IMR-90 (cell line): Measurements from ENCODE around the gene GNL2. TPM values are rescaled to one million over a fixed set of nuclear protein-coding genes. Genes with fewer than 3 reads are reported as not detected.

ENCODE experiments used
- ATAC-seq: fragments of 200-7000 bp; cut with Tn5 transposase; 2 replicates; pipeline ENCODE4 v1.9.1; 2020; ENCODE audit warnings: low read depth, mild to moderate bottlenecking, moderate library complexity
- BruUV-seq: library from RNA; stranded (reverse); fragments of 400-500 nt; replicated peaks from 2 replicates; lab custom pipeline; 2021; lab: Mats Ljungman, UMichigan
- CTCF ChIA-PET: fragments of 300-600 bp; formaldehyde crosslinking; extraction: SDS; loops from one replicate; lab custom pipeline; 2021; ENCODE audit warnings: antibody characterized with exemption; lab: Yijun Ruan, JAX
- POLR2A ChIA-PET: fragments of 300-600 bp; sonication (Branson Sonifier 250); formaldehyde crosslinking; loops from one replicate; lab custom pipeline; 2022; ENCODE audit warnings: antibody characterized with exemption; ENCODE audit not compliant: unreplicated experiment; lab: Charles Lee
- DNase-seq: peaks from one replicate; pipeline ENCODE4 v3.0.0; 2013
- H2AFZ ChIP-seq: replicated peaks from 2 replicates; pipeline ENCODE3; 2013; ENCODE audit warnings: low read length, mild to moderate bottlenecking; ENCODE audit not compliant: poor library complexity
- H2AK5ac ChIP-seq: 2 replicates; pipeline ENCODE4 v1.6.1; 2013; ENCODE audit warnings: low read depth, low read length, inconsistent platforms
- H2AK9ac ChIP-seq: replicated peaks from 2 replicates; pipeline ENCODE3; 2013; ENCODE audit warnings: mild to moderate bottlenecking, low read depth, low read length, moderate library complexity; ENCODE audit not compliant: poor library complexity
- H2BK120ac ChIP-seq: 2 replicates; pipeline ENCODE4 v1.6.1; 2013; ENCODE audit warnings: low read depth, low read length, inconsistent platforms
- H2BK15ac ChIP-seq: 3 replicates; pipeline ENCODE4 v1.6.1; 2013; ENCODE audit warnings: low read depth, low read length, inconsistent platforms
- H2BK20ac ChIP-seq: 2 replicates; pipeline ENCODE4 v1.6.1; 2013; ENCODE audit warnings: low read depth, mild to moderate bottlenecking, inconsistent platforms, low read length, moderate library complexity
- H2BK5ac ChIP-seq: 2 replicates; pipeline ENCODE4 v1.6.1; 2013; ENCODE audit warnings: mild to moderate bottlenecking, low read depth, low read length, inconsistent platforms; ENCODE audit not compliant: poor library complexity, severe bottlenecking
- H3K14ac ChIP-seq: replicated peaks from 2 replicates; pipeline ENCODE4 v1.6.1; 2013; ENCODE audit warnings: low read depth, low read length, inconsistent platforms
- H3K18ac ChIP-seq: 2 replicates; pipeline ENCODE4 v1.6.1; 2013; ENCODE audit warnings: low read depth, low read length, control low read depth
- H3K23ac ChIP-seq: 2 replicates; pipeline ENCODE4 v1.6.1; 2013; ENCODE audit warnings: low read depth, low read length, inconsistent platforms
- H3K27ac ChIP-seq: 2 replicates; pipeline ENCODE4 v1.5.1; 2013; ENCODE audit warnings: mild to moderate bottlenecking, control low read depth, low read length; ENCODE audit not compliant: insufficient read depth
- H3K27me3 ChIP-seq: 2 replicates; pipeline ENCODE4 v1.6.1; 2013; ENCODE audit warnings: low read length; ENCODE audit not compliant: control insufficient read depth, insufficient read depth
- H3K36me3 ChIP-seq: 2 replicates; pipeline ENCODE4 v1.6.1; 2013; ENCODE audit warnings: low read length, mixed read lengths; ENCODE audit not compliant: control insufficient read depth, insufficient read depth
- H3K4ac ChIP-seq: 2 replicates; pipeline ENCODE4 v1.6.1; 2013; ENCODE audit warnings: low read depth, low read length, inconsistent platforms
- H3K4me1 ChIP-seq: 2 replicates; pipeline ENCODE4 v1.6.1; 2013; ENCODE audit warnings: low read length, mixed read lengths; ENCODE audit not compliant: control insufficient read depth, insufficient read depth
- H3K4me2 ChIP-seq: 2 replicates; pipeline ENCODE4 v1.6.1; 2013; ENCODE audit warnings: low read depth, mild to moderate bottlenecking, control low read depth, low read length, moderate library complexity
- H3K4me3 ChIP-seq: 2 replicates; pipeline ENCODE4 v1.5.1; 2013; ENCODE audit warnings: low read depth, mild to moderate bottlenecking, control low read depth, low read length, moderate library complexity; ENCODE audit not compliant: insufficient read depth
- H3K56ac ChIP-seq: 2 replicates; pipeline ENCODE4 v1.6.1; 2013; ENCODE audit warnings: low read length, inconsistent platforms; ENCODE audit not compliant: insufficient read depth; ENCODE audit errors: extremely low read depth
- H3K79me1 ChIP-seq, 2 experiments: 2 replicates each; pipeline ENCODE4 v1.6.1; 2013; ENCODE audit warnings: low read length in 2 of 2, inconsistent platforms in 1 of 2, low read depth in 1 of 2
- H3K9ac ChIP-seq: 2 replicates; pipeline ENCODE4 v1.6.1; 2013; ENCODE audit warnings: low read depth, low read length, control low read depth
- H3K9me1 ChIP-seq: 2 replicates; pipeline ENCODE4 v1.6.1; 2013; ENCODE audit warnings: low read length, inconsistent platforms; ENCODE audit not compliant: insufficient read depth
- H3K9me3 ChIP-seq: 2 replicates; pipeline ENCODE4 v1.6.1; 2013; ENCODE audit warnings: low read length; ENCODE audit not compliant: control insufficient read depth, insufficient read depth
- H4K20me1 ChIP-seq: 2 replicates; pipeline ENCODE4 v1.6.1; 2013; ENCODE audit warnings: low read length, inconsistent platforms; ENCODE audit not compliant: insufficient read depth
- H4K5ac ChIP-seq: 2 replicates; pipeline ENCODE4 v1.6.1; 2013; ENCODE audit warnings: mild to moderate bottlenecking, low read depth, low read length, control low read depth
- H4K8ac ChIP-seq, 2 experiments: 2 replicates each; pipeline ENCODE4 v1.6.1; 2013; ENCODE audit warnings: low read depth in 2 of 2, low read length in 2 of 2, control low read depth in 1 of 2, inconsistent platforms in 1 of 2
- H4K91ac ChIP-seq: 2 replicates; pipeline ENCODE4 v1.6.1; 2013; ENCODE audit warnings: low read depth, low read length, inconsistent platforms; ENCODE audit not compliant: insufficient read depth
- CHD1 ChIP-seq: IDR thresholded peaks from 2 replicates; pipeline ENCODE4 v1.6.1; 2012; ENCODE audit warnings: low read depth, low read length, improper control_type of control experiment
- FOS ChIP-seq: fragments of 150-350 bp; IDR thresholded peaks from 2 replicates; pipeline ENCODE4 v1.6.1; 2016; ENCODE audit warnings: low read depth, low read length
- MAFK ChIP-seq: IDR thresholded peaks from 2 replicates; pipeline ENCODE4 v1.6.1; 2012; ENCODE audit warnings: low read depth, low read length, improper control_type of control experiment
- MAZ ChIP-seq: IDR thresholded peaks from 2 replicates; pipeline ENCODE4 v1.6.1; 2012; ENCODE audit warnings: low read depth, mild to moderate bottlenecking, low read length, improper control_type of control experiment, moderate library complexity, borderline replicate concordance
- MXI1 ChIP-seq: IDR thresholded peaks from 2 replicates; pipeline ENCODE4 v1.6.1; 2012; ENCODE audit warnings: low read depth, mild to moderate bottlenecking, low read length, moderate library complexity, borderline replicate concordance
- POLR2A ChIP-seq: IDR thresholded peaks from 2 replicates; pipeline ENCODE4 v1.6.1; 2012; ENCODE audit warnings: mild to moderate bottlenecking, low read depth, low read length
- RAD21 ChIP-seq: IDR thresholded peaks from 2 replicates; pipeline ENCODE4 v1.6.1; 2012; ENCODE audit warnings: low read length, improper control_type of control experiment
- RFX5 ChIP-seq: IDR thresholded peaks from 2 replicates; pipeline ENCODE4 v1.8.0; 2012; ENCODE audit warnings: low read depth, mild to moderate bottlenecking, low read length, moderate library complexity
- WGBS, 2 experiments: methylation state at CpG; one replicate each; pipeline versions ENCODE4 v1.1.5 to v1.1.7; 2013; ENCODE audit warnings: missing lambda C conversion rate in 2 of 2; ENCODE audit not compliant: insufficient read length in 1 of 2; ENCODE audit errors: extremely low coverage in 2 of 2; 5-methylcytosine and 5-hydroxymethylcytosine counted together
- dilution Hi-C: fragments of 300-500 bp; cut with HindIII; formaldehyde crosslinking; loops from one replicate; pipeline ENCODE4 v1.14.3; 2018; ENCODE audit warnings: low sequenced_read_pairs; ENCODE audit not compliant: unreplicated experiment
- in situ Hi-C: fragments of 300-500 bp; cut with MboI; formaldehyde crosslinking; loops from 3 replicates; pipeline ENCODE4 v1.14.3; 2019; ENCODE audit warnings: low sequenced_read_pairs, inconsistent platforms, mixed read lengths
- intact Hi-C: fragments of 100-400 bp; cut with micrococcal nuclease; formaldehyde crosslinking; loops from 2 replicates; pipeline ENCODE4 v1.10.0; 2022
- polyA plus RNA-seq, 3 experiments: library from polyadenylated mRNA; depleted of rRNA; stranded (reverse); fragments of >200 nt; gene quantifications; 2 replicates each; pipeline ENCODE4 v1.2.3, GENCODE V29; 2012; ENCODE audit warnings: low replicate concordance in 1 of 3
- total RNA-seq: library from RNA; depleted of rRNA; stranded (reverse); fragments of >200 nt; gene quantifications from 2 replicates; pipeline ENCODE4 v1.2.3, GENCODE V29; 2012
- TF ChIP-seq, protein P1 (sequence below): conservative IDR thresholded peaks from 2 replicates; pipeline ENCODE4 v1.5.1; 2012; ENCODE audit warnings: mild to moderate bottlenecking, low read depth, low read length, improper control_type of control experiment

The GNL2 gene
- total and polyA plus RNA-seq, 2 of the 4 experiments (the other 2 are of a cell fraction), result 42.9 to 77.4 TPM

DNA sequence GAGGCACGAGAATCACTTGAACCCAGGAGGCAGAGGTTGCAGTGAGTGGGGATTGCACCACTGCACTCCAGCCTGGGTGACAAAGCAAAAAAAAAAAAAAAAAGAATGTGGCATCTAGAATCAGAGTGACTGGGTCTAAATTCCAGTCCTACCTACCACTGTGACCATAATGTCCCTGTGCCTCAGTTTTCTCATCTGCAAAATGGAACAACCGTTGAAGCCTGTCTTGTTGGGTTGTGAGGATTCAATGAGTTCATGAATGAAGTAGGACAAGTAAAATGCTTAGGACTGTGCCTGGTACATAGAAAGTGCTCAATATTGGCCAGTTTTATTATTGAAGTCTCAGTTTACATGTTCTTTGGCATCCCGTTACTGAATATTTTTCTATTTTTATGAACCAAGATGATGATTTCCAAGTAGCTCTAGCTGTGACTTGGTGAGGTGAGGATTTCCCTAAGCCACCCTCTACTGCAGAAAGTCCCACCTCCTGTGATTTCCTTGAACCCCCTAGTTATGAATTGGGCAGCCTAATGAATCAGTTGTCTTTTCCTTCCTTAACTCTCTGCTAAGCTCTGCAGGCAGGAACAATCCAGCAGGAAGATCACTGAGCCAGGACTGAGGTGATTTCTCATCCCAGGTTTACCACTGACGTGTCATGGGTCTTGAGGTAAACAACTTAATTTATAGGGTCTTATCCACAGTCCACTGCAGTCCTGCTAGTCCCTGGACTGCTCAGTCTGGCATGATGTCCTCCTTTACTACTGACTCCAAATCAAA lies 62.2 kb downstream of the GNL2 start:
- Histone ChIP-seq H3K4me3 (no peak overlapping the region), H3K36me3 (peaks cover 4% of the 10 kb centered on the region), H2BK5ac (peak overlapping the region; percentile 37), H3K14ac (peak overlapping the region; percentile 77), H4K8ac (peak overlapping the region in 1 of 2 experiments; percentile 76; a peak in 2 of 4 replicates), H3K4me2 (no peak overlapping the region), H2BK20ac (peak overlapping the region; percentile 81), H2AK9ac (no peak overlapping the region), H3K4ac (peak overlapping the region; percentile 76), H3K9me3 (no peaks in the 10 kb centered on the region), H2AFZ (no peak overlapping the region), H3K56ac (no peak overlapping the region), H3K27me3 (no peaks in the 10 kb centered on the region), H3K18ac (peak overlapping the region; percentile 80), H3K27ac (peak overlapping the region; percentile 20), H4K20me1 (peaks cover 19% of the 10 kb centered on the region; the same call in 1 of the 2 replicates), H2BK15ac (peak overlapping the region; percentile 5; the same call in 1 of the 3 replicates), H2AK5ac (peak overlapping the region; percentile 27), H3K23ac (peak overlapping the region; percentile 68), H3K9ac (no peak overlapping the region), H4K5ac (peak overlapping the region; percentile 38), H3K4me1 (peaks cover 11% of the 10 kb centered on the region), H4K91ac (peak overlapping the region; percentile 78), H2BK120ac (peak overlapping the region; percentile 68), H3K79me1 (peaks cover 17 to 33% of the 10 kb centered on the region in 2 experiments), H3K9me1 (peaks cover 16% of the 10 kb centered on the region)
- no CpG with 5 or more reads among the region's 4 CpGs for WGBS, 2 experiments
- no TSS peak for BruUV-seq
- intact Hi-C loops, result loop anchor here (2.0 kb wide), 1 partner anchor 19 kb away; the partner anchor contains the start of gene MEAF6
- ChIA-PET CTCF (no interaction called here), POLR2A (no interaction called here)
- dilution Hi-C loops, result no loop called here
- in situ Hi-C loops, result no loop called here
- TF ChIP-seq MXI1 (no peak), POLR2A (no peak), MAFK (no peak), CHD1 (no peak), RFX5 (no peak), FOS (no peak), RAD21 (no peak), MAZ (no peak)
- TF ChIP-seq, protein P1, sequence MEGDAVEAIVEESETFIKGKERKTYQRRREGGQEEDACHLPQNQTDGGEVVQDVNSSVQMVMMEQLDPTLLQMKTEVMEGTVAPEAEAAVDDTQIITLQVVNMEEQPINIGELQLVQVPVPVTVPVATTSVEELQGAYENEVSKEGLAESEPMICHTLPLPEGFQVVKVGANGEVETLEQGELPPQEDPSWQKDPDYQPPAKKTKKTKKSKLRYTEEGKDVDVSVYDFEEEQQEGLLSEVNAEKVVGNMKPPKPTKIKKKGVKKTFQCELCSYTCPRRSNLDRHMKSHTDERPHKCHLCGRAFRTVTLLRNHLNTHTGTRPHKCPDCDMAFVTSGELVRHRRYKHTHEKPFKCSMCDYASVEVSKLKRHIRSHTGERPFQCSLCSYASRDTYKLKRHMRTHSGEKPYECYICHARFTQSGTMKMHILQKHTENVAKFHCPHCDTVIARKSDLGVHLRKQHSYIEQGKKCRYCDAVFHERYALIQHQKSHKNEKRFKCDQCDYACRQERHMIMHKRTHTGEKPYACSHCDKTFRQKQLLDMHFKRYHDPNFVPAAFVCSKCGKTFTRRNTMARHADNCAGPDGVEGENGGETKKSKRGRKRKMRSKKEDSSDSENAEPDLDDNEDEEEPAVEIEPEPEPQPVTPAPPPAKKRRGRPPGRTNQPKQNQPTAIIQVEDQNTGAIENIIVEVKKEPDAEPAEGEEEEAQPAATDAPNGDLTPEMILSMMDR, result no peak
- no peak for DNase-seq
- ATAC-seq, result no peak
